D721Med (cell line): ENCODE results near the gene NKAIN4.

Experiments used
- DNase-seq: peaks from one replicate; pipeline ENCODE4 v3.0.0; 2011; ENCODE audit warnings: low spot score; ENCODE audit not compliant: insufficient read length
- FAIRE-seq: peaks from 2 replicates; lab custom pipeline; 2011; peaks lifted over from hg19 to GRCh38; lab: Jason Lieb, UNC
- TF ChIP-seq, protein P1 (sequence below): IDR thresholded peaks from 2 replicates; pipeline ENCODE4 v1.5.1; 2012; ENCODE audit warnings: mild to moderate bottlenecking, control low read depth; ENCODE audit not compliant: insufficient read depth; ENCODE audit errors: missing control alignments

The NKAIN4 gene

DNA sequence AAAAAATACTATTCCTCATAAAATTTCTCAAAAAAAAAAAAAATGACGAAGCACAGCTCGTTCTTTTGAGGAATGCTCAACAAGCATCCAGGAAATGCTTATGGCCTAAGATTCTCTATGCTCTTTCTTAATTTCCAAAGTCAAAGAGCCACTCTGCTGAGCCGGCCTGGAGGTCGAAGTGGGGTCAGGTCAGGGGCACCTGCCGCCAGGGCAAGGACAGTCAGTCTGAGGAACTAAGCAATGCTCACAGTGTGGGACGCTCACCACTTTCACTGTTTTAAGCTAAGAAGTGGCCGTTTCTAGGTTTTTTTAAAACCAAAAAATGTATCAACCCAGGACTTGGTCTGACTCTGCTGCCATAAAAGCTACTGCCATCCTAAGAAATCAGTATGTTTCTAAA, 55.7 kb downstream of the NKAIN4 start:
- DNase-seq, result no peak
- FAIRE-seq, result no peak
- TF ChIP-seq, protein P1, sequence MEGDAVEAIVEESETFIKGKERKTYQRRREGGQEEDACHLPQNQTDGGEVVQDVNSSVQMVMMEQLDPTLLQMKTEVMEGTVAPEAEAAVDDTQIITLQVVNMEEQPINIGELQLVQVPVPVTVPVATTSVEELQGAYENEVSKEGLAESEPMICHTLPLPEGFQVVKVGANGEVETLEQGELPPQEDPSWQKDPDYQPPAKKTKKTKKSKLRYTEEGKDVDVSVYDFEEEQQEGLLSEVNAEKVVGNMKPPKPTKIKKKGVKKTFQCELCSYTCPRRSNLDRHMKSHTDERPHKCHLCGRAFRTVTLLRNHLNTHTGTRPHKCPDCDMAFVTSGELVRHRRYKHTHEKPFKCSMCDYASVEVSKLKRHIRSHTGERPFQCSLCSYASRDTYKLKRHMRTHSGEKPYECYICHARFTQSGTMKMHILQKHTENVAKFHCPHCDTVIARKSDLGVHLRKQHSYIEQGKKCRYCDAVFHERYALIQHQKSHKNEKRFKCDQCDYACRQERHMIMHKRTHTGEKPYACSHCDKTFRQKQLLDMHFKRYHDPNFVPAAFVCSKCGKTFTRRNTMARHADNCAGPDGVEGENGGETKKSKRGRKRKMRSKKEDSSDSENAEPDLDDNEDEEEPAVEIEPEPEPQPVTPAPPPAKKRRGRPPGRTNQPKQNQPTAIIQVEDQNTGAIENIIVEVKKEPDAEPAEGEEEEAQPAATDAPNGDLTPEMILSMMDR, result no peak

DNA sequence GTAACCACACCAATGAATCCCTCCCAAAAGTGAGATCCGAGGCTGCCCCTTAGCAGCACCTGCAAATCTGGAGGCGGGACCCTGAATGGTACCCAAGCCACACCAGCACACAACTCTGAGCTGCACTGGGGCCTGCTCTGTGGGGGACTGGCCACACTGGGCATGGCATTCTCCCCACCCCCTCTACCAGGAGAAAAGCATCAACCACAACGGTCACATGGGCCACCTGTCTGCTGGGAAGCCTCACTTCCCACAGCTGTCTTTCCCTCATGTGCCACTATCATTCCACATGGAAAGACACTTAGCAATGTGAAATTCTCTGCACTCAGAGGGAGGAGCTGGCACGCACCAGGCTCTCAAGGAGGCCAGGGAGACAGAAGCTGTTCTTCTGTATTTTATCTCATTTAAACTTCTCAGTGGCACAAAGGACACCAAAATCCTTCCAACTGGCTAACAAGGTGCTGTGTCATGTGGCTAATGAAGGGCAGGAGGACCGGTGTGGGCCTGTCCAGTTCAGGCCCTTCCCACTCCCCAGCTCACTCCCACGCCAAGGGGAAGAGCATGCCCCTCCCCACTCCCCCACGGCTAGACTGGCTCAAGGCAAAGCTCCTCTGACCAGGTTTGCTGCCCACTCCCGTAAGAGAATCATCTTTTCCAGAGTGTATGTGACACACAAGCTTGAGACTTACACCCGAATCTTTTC, 57.3 kb downstream of the NKAIN4 start:
- DNase-seq, result no peak
- TF ChIP-seq, protein P1, result no peak
- FAIRE-seq, result no peak

DNA sequence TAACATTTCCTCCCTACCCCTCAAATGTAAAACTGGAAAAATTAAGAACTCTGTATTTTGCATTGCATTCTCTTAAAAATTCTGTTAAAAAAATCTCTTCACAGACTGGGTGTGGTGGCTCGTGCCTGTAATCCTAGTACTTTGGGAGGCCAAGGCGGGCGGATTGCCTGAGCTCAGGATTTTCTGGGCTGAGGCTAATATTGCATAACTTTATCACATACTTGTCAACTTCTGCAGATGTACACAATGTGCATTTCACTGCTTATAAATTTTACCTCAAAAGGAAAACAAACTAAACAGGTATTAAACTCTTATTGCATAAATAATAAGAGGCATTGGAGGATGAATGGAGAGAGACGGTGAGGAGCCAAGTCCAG, 59.5 kb downstream of the NKAIN4 start:
- DNase-seq (no peak), FAIRE-seq (no peak)
- TF ChIP-seq, protein P1, result no peak

DNA sequence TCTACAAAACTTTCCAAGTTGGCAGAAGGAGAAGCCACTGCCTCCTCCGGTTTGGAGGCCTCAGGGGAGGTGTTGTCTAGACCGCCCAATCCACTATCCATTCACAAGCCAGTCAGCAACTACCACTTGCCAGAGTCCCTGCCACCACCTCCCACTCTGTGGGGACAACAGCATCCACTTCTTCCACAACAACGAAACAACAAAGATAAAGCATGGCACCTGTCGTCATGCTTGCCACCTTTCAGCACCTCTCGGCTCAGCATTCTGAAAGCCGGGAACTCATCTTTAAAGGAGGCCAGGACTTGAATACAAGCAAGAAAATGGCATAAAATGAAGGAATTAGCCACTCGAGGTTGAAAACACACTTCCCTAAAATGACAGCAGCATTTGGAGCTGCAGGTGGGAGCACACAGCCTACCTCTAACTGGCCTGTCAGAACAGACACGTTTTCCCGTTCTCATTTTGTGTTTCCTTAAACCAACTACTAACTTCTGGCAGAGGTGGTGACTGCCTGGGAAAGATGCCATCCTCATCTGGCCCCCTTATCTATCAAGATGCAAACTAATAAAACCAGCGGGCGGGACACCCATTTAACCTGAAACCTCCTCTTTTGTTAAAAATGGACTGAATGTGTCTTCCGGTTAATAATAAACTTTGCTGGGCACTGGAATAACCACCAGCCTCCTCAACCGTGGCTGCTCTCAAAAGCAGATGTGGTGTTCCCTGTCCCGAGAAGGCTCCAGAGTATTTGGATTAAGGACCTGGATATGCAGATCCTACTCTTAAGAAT, 60.1 kb downstream of the NKAIN4 start:
- TF ChIP-seq, protein P1, result no peak
- FAIRE-seq, result no peak
- DNase-seq, result no peak

DNA sequence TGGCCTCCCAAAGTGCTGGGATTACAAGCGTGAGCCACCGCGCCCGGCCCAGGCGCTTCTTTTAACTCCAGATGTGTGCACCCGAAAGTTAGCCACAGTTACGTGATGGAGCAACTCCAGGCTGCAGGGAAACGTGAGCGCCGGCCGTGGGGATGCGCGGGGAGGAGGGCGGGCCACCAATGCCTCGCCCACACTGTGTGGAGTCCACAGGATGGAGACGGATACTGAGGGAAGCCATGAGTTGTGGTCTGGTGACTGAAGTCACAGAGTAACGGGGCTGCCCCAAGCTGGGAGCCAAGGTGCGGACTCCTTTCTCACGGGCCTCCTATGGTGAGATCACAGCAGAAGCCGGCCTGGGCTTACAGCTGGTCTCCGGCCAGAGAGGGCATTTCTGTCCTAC, 61.5 kb downstream of the NKAIN4 start:
- TF ChIP-seq, protein P1, result no peak
- no peak for FAIRE-seq
- DNase-seq, result no peak

DNA sequence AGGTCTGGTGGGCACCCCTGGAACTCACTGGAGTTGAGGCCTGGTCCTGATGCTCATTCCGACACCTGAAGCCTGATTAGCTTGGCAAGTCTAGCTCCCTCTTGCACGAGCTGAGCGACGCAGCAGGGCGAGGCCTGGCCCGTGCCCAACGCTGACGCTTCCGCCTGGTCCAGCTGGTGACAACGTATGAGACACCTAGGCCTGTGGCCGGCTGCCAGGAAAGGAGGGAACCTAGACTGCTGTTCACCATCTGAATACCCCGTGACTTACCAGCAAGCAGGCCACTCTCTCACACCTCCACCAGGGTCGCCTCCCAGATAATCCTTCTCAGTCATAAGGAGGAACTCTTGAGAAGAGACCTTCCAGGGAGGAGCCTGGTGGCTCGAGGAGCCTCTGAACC, 62.9 kb downstream of the NKAIN4 start:
- FAIRE-seq (no peak), DNase-seq (no peak)
- TF ChIP-seq, protein P1, result no peak

DNA sequence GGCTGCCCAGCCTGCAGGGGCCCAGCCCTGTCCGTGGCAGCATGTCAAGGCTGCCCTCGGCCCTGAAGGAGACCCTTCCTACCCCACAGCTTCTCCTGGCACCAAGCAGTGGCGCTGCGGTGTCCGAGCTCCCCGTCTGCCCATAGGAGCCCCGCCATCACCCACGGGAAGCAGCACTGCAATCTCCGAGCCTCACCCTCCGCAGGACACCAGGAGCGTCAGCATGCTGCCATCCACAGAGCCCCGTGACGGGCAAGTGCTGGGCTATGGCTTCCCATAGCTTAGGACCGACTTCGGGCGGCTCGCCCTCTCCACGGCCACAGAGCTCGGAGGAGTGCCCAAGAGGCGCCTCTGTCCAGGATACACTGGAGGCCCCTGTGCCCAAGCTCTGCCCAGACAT, 63.4 kb downstream of the NKAIN4 start:
- TF ChIP-seq, protein P1, result no peak
- FAIRE-seq (no peak), DNase-seq (no peak)
